ENCODE measurements around the gene GAREM1.
"Not testable (repeated sequence)": the region's sequence is repeated elsewhere in the genome, so short reads cannot be mapped to it uniquely, and the experiment has no call there.

GAREM1 gene

GRCh38 chr18:32358529-32358928 is 112.2 kb downstream of the GAREM1 start:
- Mint-ChIP-seq H3K27ac (no peak overlapping the region), H3K4me1 (no peaks in the 10 kb centered on the region), H3K27me3 (peaks cover 4% of the 10 kb centered on the region), H3K9me3 (no peaks in the 10 kb centered on the region), H3K4me3 (no peak overlapping the region), H3K36me3 (no peaks in the 10 kb centered on the region)
- DNase-seq (ENCODE audit: low spot score in 2 of 2) (no peak), ATAC-seq (ENCODE audit: low read depth) (no peak)

DNA sequence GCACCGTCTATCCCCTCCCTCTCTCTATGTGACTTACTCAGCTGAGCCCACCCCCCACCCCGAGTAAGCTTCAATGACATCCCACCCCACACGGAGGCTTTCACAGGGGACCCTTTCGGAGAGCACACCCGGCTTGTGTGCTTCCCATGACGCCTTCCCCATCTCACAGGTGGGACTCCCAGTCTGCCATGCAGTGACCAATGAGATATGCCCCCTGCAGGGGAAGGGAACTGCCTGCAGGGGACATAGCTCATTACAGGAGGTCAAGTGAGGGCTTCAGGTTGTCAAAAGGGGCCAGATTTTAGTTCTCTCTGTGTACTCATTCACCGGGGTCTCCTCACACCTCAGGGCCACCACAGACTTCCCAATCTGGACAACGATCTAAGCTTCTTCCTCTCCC is 112.6 kb downstream of the GAREM1 start:
- no peak for ATAC-seq (ENCODE audit: low read depth)

GRCh38 chr18:32355896-32356295 is 114.8 kb downstream of the GAREM1 start:
- Mint-ChIP-seq H3K27me3 (peaks cover 4% of the 10 kb centered on the region), H3K4me1 (no peaks in the 10 kb centered on the region), H3K36me3 (no peaks in the 10 kb centered on the region), H3K27ac (no peak overlapping the region), H3K9me3 (no peaks in the 10 kb centered on the region), H3K4me3 (no peak overlapping the region)
- no peak for ATAC-seq (ENCODE audit: low read depth)
- DNase-seq (ENCODE audit: low spot score in 2 of 2) = no peak

More for the DNA sequence above, 112.6 kb downstream of the GAREM1 start:
- Mint-ChIP-seq H3K4me1 (no peaks in the 10 kb centered on the region), H3K27me3 (peaks cover 4% of the 10 kb centered on the region), H3K36me3 (no peaks in the 10 kb centered on the region), H3K9me3 (no peaks in the 10 kb centered on the region), H3K27ac (no peak overlapping the region), H3K4me3 (no peak overlapping the region)
- DNase-seq (ENCODE audit: low spot score in 2 of 2) = no peak

DNA sequence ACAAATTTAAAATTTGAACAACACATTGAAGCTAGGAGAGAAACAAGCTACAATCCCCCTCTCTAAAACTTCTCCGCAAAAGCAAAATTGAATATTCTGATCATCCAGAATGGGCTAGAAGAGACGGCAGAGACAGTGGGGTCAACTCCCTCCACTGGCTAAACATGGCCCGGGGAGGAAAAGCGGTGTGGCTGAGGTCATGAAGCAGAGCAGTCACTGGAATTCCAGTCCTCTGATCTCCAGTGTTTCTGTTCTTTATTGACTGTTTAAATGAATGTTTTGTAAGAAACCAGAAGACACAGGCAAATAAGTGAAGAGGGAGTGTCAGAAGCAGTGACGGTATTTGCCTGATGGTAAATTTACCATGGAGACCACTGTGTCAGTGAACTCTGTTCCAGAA is 116.2 kb downstream of the GAREM1 start:
- no peak overlapping the region for H3K27ac Mint-ChIP-seq
- no peak for DNase-seq (ENCODE audit: low spot score in 2 of 2)
- ATAC-seq (ENCODE audit: low read depth) = no peak
- H3K36me3 Mint-ChIP-seq = no peaks in the 10 kb centered on the region
- H3K27me3 Mint-ChIP-seq = peaks cover 2% of the 10 kb centered on the region
- H3K9me3 Mint-ChIP-seq = no peaks in the 10 kb centered on the region
- no peak overlapping the region for H3K4me3 Mint-ChIP-seq
- no peaks in the 10 kb centered on the region for H3K4me1 Mint-ChIP-seq

DNA sequence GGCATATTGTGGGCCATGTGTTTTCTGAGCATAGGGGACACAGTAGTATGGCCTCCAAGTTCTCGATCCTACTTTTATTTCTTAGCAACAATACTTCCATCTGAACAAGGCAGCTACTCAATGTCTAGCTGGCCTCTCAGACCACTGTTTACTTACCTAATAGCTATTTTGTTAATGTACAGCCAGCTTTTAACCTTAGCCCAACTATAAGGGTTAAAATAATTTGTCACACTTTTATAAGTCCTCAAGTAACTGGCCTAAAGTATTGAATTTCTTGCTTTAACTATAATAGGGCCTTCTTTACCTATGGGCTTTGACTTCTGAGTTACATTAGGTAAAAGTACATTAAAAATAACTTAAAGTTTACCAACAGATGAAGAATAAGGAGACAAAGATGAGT is 117.4 kb downstream of the GAREM1 start:
- H3K4me3 Mint-ChIP-seq = no peak overlapping the region
- no peaks in the 10 kb centered on the region for H3K27me3 Mint-ChIP-seq
- DNase-seq (ENCODE audit: low spot score in 2 of 2) (no peak), ATAC-seq (ENCODE audit: low read depth) (no peak)
- no peaks in the 10 kb centered on the region for H3K36me3 Mint-ChIP-seq
- no peaks in the 10 kb centered on the region for H3K4me1 Mint-ChIP-seq
- H3K27ac Mint-ChIP-seq = no peak overlapping the region
- no peaks in the 10 kb centered on the region for H3K9me3 Mint-ChIP-seq

- no peak overlapping the region for H3K27ac Mint-ChIP-seq
- H3K36me3 Mint-ChIP-seq = no peaks in the 10 kb centered on the region
- ATAC-seq (ENCODE audit: low read depth) (no peak), DNase-seq (ENCODE audit: low spot score in 2 of 2) (no peak)
- H3K4me1 Mint-ChIP-seq = no peaks in the 10 kb centered on the region
- no peak overlapping the region for H3K4me3 Mint-ChIP-seq
- H3K9me3 Mint-ChIP-seq = no peaks in the 10 kb centered on the region
- no peaks in the 10 kb centered on the region for H3K27me3 Mint-ChIP-seq
These were observed 119.7 kb downstream of the GAREM1 start for GRCh38 chr18:32351032-32351431.

DNA sequence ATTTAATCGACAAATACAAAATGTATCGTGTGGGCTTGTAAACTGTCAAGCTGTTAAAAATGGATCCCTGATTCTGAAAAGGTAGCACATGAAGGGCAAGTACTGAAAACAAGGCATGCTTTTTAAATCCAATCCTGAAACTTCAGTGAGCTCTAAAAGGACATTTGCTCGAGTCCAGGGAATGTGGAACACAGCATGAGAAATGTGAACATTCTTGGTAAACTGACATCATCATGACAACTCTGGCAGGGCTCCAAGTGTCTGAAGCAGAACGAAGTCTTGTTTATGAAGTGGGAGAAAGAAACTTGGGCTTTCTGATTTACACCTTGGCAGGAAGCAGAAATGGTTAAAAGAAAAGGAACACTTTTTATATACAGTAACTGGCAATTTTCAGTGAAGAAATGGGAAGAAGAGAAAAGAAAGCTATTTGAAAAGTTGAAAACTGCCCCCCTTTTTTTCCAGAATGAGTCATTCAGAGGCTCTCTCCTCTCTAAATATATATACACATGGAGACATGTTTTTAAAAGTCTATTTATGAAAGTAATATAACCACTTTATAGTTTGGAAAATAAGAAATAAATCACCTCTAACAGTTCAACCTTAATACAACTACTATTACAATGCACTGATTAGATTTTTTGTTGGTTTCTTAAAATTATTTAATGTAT is 120.8 kb downstream of the GAREM1 start:
- Mint-ChIP-seq H3K4me1 (no peaks in the 10 kb centered on the region), H3K9me3 (no peaks in the 10 kb centered on the region), H3K36me3 (no peaks in the 10 kb centered on the region), H3K27me3 (no peaks in the 10 kb centered on the region), H3K27ac (no peak overlapping the region), H3K4me3 (no peak overlapping the region)
- no peak for ATAC-seq (ENCODE audit: low read depth)
- no peak for DNase-seq (ENCODE audit: low spot score in 2 of 2)

- H3K27me3 Mint-ChIP-seq = peaks cover 4% of the 10 kb centered on the region
- no peak for DNase-seq (ENCODE audit: low spot score in 2 of 2)
- H3K27ac Mint-ChIP-seq = no peak overlapping the region
- no peaks in the 10 kb centered on the region for H3K9me3 Mint-ChIP-seq
- no peak overlapping the region for H3K4me3 Mint-ChIP-seq
- ATAC-seq (ENCODE audit: low read depth) = no peak
- no peaks in the 10 kb centered on the region for H3K36me3 Mint-ChIP-seq
- no peaks in the 10 kb centered on the region for H3K4me1 Mint-ChIP-seq
These were observed 124.0 kb downstream of the GAREM1 start for GRCh38 chr18:32346671-32347070.

GRCh38 chr18:32343634-32344033 is 127.0 kb downstream of the GAREM1 start:
- no peaks in the 10 kb centered on the region for H3K36me3 Mint-ChIP-seq
- H3K9me3 Mint-ChIP-seq = no peaks in the 10 kb centered on the region
- ATAC-seq (ENCODE audit: low read depth) = no peak

DNA sequence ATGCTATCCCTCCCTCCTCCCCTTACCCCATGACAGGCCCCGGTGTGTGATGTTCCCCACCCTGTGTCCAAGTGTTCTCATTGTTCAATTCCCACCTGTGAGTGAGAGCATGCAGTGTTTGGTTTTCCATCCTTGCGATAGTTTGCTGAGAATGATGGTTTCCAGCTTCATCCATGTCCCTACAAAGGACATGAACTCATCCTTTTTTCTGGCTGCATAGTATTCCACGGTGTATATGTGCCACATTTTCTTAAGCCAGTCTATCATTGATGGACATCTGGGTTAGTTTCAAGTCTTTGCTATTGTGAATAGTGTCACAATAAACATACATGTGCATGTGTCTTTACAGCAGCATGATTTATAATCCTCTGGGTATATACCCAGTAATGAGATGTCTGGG is 129.6 kb downstream of the GAREM1 start:
- H3K27me3 Mint-ChIP-seq, H3K9me3 Mint-ChIP-seq: not testable (repeated sequence)

More at GRCh38 chr18:32343634-32344033, 127.0 kb downstream of the GAREM1 start:
- Mint-ChIP-seq H3K27me3 (peaks cover 4% of the 10 kb centered on the region), H3K27ac (no peak overlapping the region), H3K4me3 (no peak overlapping the region), H3K4me1 (no peaks in the 10 kb centered on the region)
- DNase-seq (ENCODE audit: low spot score in 2 of 2) = no peak

DNA sequence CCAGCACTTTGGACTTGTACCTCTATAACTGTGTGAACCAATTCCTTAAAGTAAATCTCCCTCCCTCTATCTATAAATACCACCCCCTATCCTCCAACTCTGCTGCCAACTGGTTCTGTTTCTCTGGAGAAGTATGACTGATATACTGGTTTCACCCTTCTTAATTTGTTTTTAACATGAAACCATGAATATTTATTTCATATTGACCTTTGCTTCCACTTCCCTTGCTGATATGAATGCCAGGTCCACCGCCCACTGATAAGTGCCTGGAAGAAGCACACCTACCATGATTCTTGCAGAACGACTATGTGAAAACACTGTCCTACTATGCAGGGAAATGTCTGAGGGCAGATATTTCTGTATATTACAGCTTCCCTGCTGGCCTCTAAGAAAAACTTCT is 131.6 kb downstream of the GAREM1 start:
- peaks cover 4% of the 10 kb centered on the region for H3K27me3 Mint-ChIP-seq
- no peak overlapping the region for H3K4me3 Mint-ChIP-seq
- no peaks in the 10 kb centered on the region for H3K36me3 Mint-ChIP-seq
- H3K9me3 Mint-ChIP-seq = no peaks in the 10 kb centered on the region
- DNase-seq (ENCODE audit: low spot score in 2 of 2) = no peak
- no peak for ATAC-seq (ENCODE audit: low read depth)
- no peak overlapping the region for H3K27ac Mint-ChIP-seq
- H3K4me1 Mint-ChIP-seq = no peaks in the 10 kb centered on the region

More for the DNA sequence above, 129.6 kb downstream of the GAREM1 start:
- not testable (repeated sequence) for H3K4me1 Mint-ChIP-seq; H3K36me3 Mint-ChIP-seq; H3K4me3 Mint-ChIP-seq; ATAC-seq (ENCODE audit: low read depth); H3K27ac Mint-ChIP-seq; DNase-seq (ENCODE audit: low spot score in 2 of 2)

DNA sequence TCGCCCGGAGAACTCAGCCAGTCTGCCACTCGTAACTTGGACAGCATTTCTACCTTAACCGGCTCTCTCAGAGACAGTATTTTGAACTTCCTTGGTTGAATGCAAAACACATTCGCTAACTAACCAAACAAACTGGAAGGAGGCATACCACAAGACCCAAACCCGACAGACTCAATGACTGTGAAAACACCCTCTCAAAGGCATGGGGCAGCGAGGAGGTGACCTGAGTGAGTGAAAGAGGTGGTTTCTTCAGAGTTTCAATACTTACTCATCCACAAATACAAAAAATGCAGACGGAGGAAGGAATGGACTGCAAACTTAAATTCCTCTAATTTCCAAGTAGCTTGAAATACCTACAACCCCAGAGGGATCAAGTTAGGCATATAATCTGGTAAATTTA is 132.9 kb downstream of the GAREM1 start:
- H3K4me3 Mint-ChIP-seq = no peak overlapping the region
- ATAC-seq (ENCODE audit: low read depth) = no peak

DNA sequence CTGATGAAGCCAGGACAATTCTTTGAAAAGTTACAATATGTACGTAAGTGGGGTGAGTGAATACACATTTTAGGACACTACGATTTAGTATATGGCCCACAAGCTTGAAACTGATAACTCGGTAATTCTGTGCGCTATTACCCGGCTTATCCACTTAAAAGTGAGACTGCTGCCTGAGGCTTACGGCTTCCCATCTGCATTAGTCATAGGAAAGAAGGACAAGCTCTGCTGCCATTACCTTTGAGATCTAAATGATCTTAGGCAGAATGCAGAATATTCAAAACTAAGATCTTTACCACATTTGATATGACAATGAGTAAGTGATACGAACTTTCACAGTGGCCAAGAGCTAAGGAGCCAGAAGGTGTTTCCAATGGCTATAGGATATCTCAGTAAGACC is 133.3 kb downstream of the GAREM1 start:
- DNase-seq (ENCODE audit: low spot score in 2 of 2) (no peak), ATAC-seq (ENCODE audit: low read depth) (no peak)
- Mint-ChIP-seq H3K4me1 (no peaks in the 10 kb centered on the region), H3K27me3 (peaks cover under 1% of the 10 kb centered on the region), H3K36me3 (no peaks in the 10 kb centered on the region), H3K27ac (no peak overlapping the region), H3K4me3 (no peak overlapping the region), H3K9me3 (no peaks in the 10 kb centered on the region)

More for the DNA sequence above, 132.9 kb downstream of the GAREM1 start:
- peaks cover 1% of the 10 kb centered on the region for H3K27me3 Mint-ChIP-seq
- no peaks in the 10 kb centered on the region for H3K36me3 Mint-ChIP-seq
- H3K27ac Mint-ChIP-seq = no peak overlapping the region
- no peak for DNase-seq (ENCODE audit: low spot score in 2 of 2)
- H3K9me3 Mint-ChIP-seq = no peaks in the 10 kb centered on the region
- H3K4me1 Mint-ChIP-seq = no peaks in the 10 kb centered on the region

- Mint-ChIP-seq H3K4me3 (no peak overlapping the region), H3K27ac (no peak overlapping the region), H3K9me3 (no peaks in the 10 kb centered on the region), H3K27me3 (no peaks in the 10 kb centered on the region), H3K36me3 (no peaks in the 10 kb centered on the region), H3K4me1 (no peaks in the 10 kb centered on the region)
- ATAC-seq (ENCODE audit: low read depth) = no peak
- DNase-seq (ENCODE audit: low spot score in 2 of 2) = no peak
These were observed 135.5 kb downstream of the GAREM1 start for GRCh38 chr18:32335228-32335627.

GRCh38 chr18:32333781-32334180 is 136.9 kb downstream of the GAREM1 start:
- Mint-ChIP-seq H3K4me1 (no peaks in the 10 kb centered on the region), H3K27me3 (no peaks in the 10 kb centered on the region), H3K27ac (no peak overlapping the region), H3K4me3 (no peak overlapping the region), H3K9me3 (no peaks in the 10 kb centered on the region), H3K36me3 (no peaks in the 10 kb centered on the region)
- DNase-seq (ENCODE audit: low spot score in 2 of 2) (no peak), ATAC-seq (ENCODE audit: low read depth) (no peak)

Data from memory B cell (primary cell).